Common myeloid progenitor, CD34-positive (primary cell): ENCODE measurements around the gene OR52B4.
"Not testable (repeated sequence)": the region's sequence is repeated elsewhere in the genome, so short reads cannot be mapped to it uniquely, and the experiment has no call there.

Experiments used
- CTCF ChIA-PET: fragments of 350-600 bp; sonication (Branson Sonifier 250); formaldehyde crosslinking; loops from one replicate; lab custom pipeline; 2021; ENCODE audit warnings: antibody characterized with exemption; lab: Charles Lee
- POLR2A ChIA-PET: fragments of 350-600 bp; sonication (Branson Sonifier 250); formaldehyde crosslinking; loops from one replicate; lab custom pipeline; 2021; ENCODE audit warnings: antibody characterized with exemption; lab: Charles Lee
- DNase-seq, 3 donors: peaks; one replicate each; pipeline versions ENCODE4 v3.0.0 to v3.0.0-alpha.2; 2013
- H3K27ac ChIP-seq, 2 experiments: 1 replicate in 1 of 2; 2 replicates in 1 of 2; pipeline ENCODE4 v1.7.0; 2013; ENCODE audit warnings: inconsistent platforms in 2 of 2, low read length in 2 of 2, mild to moderate bottlenecking in 2 of 2, low read depth in 1 of 2, moderate library complexity in 1 of 2; ENCODE audit not compliant: severe bottlenecking in 2 of 2, insufficient read depth in 1 of 2, poor library complexity in 1 of 2
- H3K27me3 ChIP-seq, 5 experiments: replicated peaks in 2 of 5; 1 replicate in 3 of 5; 2 replicates in 2 of 5; pipeline versions ENCODE4 v1.6.1 to v1.7.0; 2013; ENCODE audit warnings: low read length in 4 of 5, mild to moderate bottlenecking in 2 of 5, moderate library complexity in 2 of 5, inconsistent platforms in 1 of 5; ENCODE audit not compliant: insufficient read depth in 5 of 5, control insufficient read depth in 4 of 5
- H3K36me3 ChIP-seq, 4 experiments: 1 replicate in 2 of 4; 2 replicates in 2 of 4; pipeline versions ENCODE4 v1.6.1 to v1.7.0; 2013; ENCODE audit warnings: low read length in 3 of 4, control low read depth in 1 of 4, mild to moderate bottlenecking in 1 of 4; ENCODE audit not compliant: control insufficient read depth in 4 of 4, insufficient read depth in 4 of 4
- H3K4me1 ChIP-seq, 4 experiments: 1 replicate in 3 of 4; 2 replicates in 1 of 4; pipeline versions ENCODE4 v1.6.1 to v1.7.1; 2013; ENCODE audit warnings: low read length in 3 of 4, mild to moderate bottlenecking in 3 of 4, control low read depth in 1 of 4, inconsistent platforms in 1 of 4, moderate library complexity in 1 of 4; ENCODE audit not compliant: control insufficient read depth in 4 of 4, insufficient read depth in 4 of 4; ENCODE audit errors: control extremely low read depth in 1 of 4
- H3K4me3 ChIP-seq, 7 experiments: 1 replicate in 4 of 7; 2 replicates in 3 of 7; pipeline versions ENCODE4 v1.5.1 to v1.7.0; 2013; ENCODE audit warnings: mild to moderate bottlenecking in 7 of 7, low read length in 6 of 7, moderate library complexity in 6 of 7, inconsistent platforms in 2 of 7, low read depth in 2 of 7, control low read depth in 1 of 7; ENCODE audit not compliant: insufficient read depth in 4 of 7, control insufficient read depth in 1 of 7; ENCODE audit errors: extremely low read depth in 1 of 7
- H3K9me3 ChIP-seq, 5 experiments: 1 replicate in 4 of 5; 2 replicates in 1 of 5; pipeline versions ENCODE4 v1.6.1 to v1.7.1; 2013; ENCODE audit warnings: low read length in 4 of 5, mild to moderate bottlenecking in 2 of 5, inconsistent platforms in 1 of 5, low read depth in 1 of 5, moderate library complexity in 1 of 5; ENCODE audit not compliant: control insufficient read depth in 4 of 5, insufficient read depth in 2 of 5; ENCODE audit errors: control extremely low read depth in 1 of 5
- whole genome bisulfite sequencing: methylation state at CpG from one replicate; pipeline ENCODE4 v1.1.5; 2013; ENCODE audit not compliant: insufficient coverage; 5-methylcytosine and 5-hydroxymethylcytosine counted together

The OR52B4 gene

DNA sequence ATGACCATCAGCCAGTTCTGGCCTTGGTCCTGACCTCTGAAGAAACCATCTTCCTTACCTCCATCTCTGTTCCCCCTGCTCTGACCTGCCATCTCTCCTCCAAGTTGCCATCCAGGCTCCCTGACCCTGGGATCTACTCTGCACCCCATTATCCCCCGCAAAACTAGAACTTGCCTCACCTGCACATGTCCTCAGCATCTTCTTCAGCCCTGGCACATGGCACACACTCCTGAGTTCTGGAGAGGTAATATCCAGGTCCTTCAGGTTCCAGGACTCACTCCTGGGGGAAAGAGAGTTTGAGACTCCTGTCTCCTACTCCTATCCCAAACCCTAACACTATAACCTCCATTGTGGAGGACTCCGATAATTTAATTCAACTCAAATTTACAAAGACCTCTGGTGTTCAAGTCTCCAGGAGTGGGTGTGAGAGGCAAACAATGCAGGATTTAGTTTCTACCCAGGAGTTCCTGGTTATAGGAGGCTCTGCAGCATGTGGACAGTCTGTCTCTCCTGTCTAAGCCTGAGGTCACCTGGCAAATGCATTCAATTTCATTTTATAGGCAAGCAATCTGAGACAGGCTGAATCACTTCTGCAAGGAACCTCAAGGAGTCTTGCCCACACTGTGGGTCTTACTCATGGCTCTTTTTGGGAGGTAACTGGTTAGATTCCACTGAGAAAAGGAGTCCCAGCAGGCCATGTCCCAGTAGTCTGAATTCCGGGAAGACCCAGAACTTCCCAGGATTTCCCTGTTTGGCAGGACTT is 18.0 kb upstream of the OR52B4 start:
- no peaks in the 10 kb centered on the region for H3K27me3 ChIP-seq
- H3K36me3 ChIP-seq, result peaks cover 30 to 66% (median 54%) of the 10 kb centered on the region in 4 experiments
- no peaks in the 10 kb centered on the region for H3K4me1 ChIP-seq
- no peak overlapping the region for H3K4me3 ChIP-seq
- H3K27ac ChIP-seq, result no peak overlapping the region
- ChIA-PET POLR2A (no interaction called here), CTCF (no interaction called here)
- 100% methylated on average over 2 of the region's 3 CpGs for WGBS
- H3K9me3 ChIP-seq, result no peaks in the 10 kb centered on the region
- DNase-seq, result no peak

DNA sequence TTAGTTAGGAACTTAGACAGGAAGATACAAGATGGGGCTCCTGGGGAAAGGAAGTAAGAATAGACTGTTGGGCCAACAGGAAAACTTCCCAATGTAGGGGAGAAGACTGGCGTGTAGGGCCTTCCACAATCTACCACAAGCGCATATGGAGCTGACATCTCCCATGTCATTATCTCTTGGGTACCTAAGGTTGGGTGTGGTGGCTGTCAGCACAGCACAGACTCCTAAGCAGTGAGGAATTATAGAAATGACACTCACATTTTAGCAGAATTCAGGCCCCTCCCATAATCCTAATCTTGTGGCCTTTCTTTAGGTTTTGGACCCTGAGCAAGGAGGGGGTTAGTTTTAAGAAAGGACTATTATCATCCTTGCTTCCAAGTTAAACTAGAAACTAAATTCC is 13.7 kb upstream of the OR52B4 start:
- 100% methylated on average over 2 of the region's 2 CpGs for WGBS
- ChIA-PET POLR2A (no interaction called here), CTCF (no interaction called here)
- DNase-seq, result no peak
- Histone ChIP-seq H3K9me3 (no peaks in the 10 kb centered on the region), H3K27ac (no peak overlapping the region), H3K4me1 (no peaks in the 10 kb centered on the region), H3K4me3 (no peak overlapping the region), H3K27me3 (peaks cover 0 to 2% (median 0%) of the 10 kb centered on the region in 5 experiments), H3K36me3 (peaks cover 17 to 30% (median 24%) of the 10 kb centered on the region in 4 experiments)

- POLR2A ChIA-PET, result interaction anchor here (0.6 kb wide), 1 partner anchor 1970 kb away, joined by 4 read pairs; no protein-coding TSS in a partner anchor
- no peak overlapping the region for H3K4me3 ChIP-seq
- CTCF ChIA-PET, result no interaction called here
- H3K27me3 ChIP-seq, result peaks cover 0 to 2% (median 0%) of the 10 kb centered on the region in 5 experiments
- no peak overlapping the region for H3K27ac ChIP-seq
- H3K36me3 ChIP-seq, result no peaks in the 10 kb centered on the region
- H3K9me3 ChIP-seq, result no peaks in the 10 kb centered on the region
- no peaks in the 10 kb centered on the region for H3K4me1 ChIP-seq
- 97% methylated on average over 3 of the region's 5 CpGs for WGBS
- DNase-seq, result no peak
Measured at GRCh38 chr11:4375431-4376140, 7.4 kb upstream of the OR52B4 start.

DNA sequence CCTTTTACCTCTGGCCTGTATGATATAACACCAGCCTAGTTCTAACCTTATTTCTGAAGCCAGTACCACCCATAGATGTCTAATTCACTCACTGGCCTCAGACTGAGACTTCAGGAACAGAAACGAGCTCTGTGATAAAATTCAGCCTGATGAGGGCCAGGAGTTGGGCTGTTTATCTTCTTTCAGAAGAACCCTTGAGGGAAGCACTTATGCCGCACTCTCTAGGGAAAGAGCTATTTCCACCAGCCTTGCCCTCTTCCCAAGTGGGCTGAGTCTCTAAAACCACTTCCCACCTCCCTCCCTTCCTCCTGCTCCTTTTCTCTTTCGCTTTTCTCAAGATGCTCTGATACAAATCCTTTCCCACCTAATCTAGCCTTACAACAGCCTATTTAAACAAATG is 2.0 kb upstream of the OR52B4 start:
- no peak for DNase-seq
- no peaks in the 10 kb centered on the region for H3K36me3 ChIP-seq
- H3K4me1 ChIP-seq, result no peaks in the 10 kb centered on the region
- no peak overlapping the region for H3K27ac ChIP-seq
- H3K9me3 ChIP-seq, result no peaks in the 10 kb centered on the region
- H3K27me3 ChIP-seq, result peaks cover 0 to 3% (median 0%) of the 10 kb centered on the region in 5 experiments
- POLR2A ChIA-PET, result no interaction called here
- CTCF ChIA-PET, result no interaction called here
- WGBS, result 62% methylated on average over 2 of the region's 3 CpGs
- no peak overlapping the region for H3K4me3 ChIP-seq

DNA sequence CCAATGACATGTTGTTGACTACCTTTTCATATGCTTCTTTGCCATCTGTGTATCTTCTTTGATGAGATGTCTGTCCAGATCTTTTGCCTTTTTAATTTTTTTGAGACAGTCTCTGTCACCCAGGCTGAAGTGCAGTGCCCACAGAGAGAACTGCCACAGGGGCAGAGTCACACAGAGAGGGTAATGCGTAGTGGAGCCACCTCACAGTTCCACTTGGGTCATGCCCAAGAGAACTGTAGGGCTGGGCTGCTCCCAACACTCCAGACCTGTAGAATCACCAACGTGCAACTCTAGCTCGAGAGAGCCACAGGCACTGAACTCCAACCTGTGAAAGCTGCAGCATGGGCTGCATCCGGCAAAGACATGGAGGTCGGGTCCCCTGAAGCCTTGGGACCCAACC is 20.0 kb downstream of the OR52B4 start:
- H3K4me1 ChIP-seq, POLR2A ChIA-PET, H3K4me3 ChIP-seq, H3K36me3 ChIP-seq, CTCF ChIA-PET, H3K27me3 ChIP-seq, DNase-seq, H3K27ac ChIP-seq, H3K9me3 ChIP-seq: not testable (repeated sequence)
- WGBS, result no CpG with 5 or more reads among the region's 5 CpGs

- H3K9me3 ChIP-seq, H3K4me1 ChIP-seq, H3K27me3 ChIP-seq, H3K4me3 ChIP-seq, CTCF ChIA-PET, POLR2A ChIA-PET, H3K27ac ChIP-seq, H3K36me3 ChIP-seq, DNase-seq: not testable (repeated sequence)
- WGBS, result 100% methylated on average over 1 of the region's 2 CpGs
Measured at GRCh38 chr11:4345366-4345765, 22.8 kb downstream of the OR52B4 start.

DNA sequence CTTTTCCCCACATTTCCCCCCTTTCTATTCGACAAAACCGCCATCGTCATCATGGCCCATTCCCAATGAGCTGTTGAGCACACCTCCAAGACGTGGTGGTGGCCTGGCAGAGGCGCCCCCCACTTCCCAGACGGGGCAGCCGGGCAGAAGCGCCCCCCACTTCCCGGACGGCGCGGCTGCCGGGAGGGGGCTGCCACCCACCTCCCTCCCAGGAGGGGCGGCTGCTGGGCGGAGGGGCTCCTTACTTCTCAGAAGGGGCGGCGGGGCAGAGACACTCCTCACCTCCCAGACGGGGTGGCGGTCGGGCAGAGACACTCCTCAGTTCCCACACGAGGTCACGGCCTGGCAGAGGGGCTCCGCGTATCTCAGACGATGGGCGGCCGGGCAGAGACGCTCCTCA is 33.8 kb downstream of the OR52B4 start:
- POLR2A ChIA-PET, H3K9me3 ChIP-seq, H3K4me1 ChIP-seq, H3K4me3 ChIP-seq, H3K27ac ChIP-seq, DNase-seq, H3K27me3 ChIP-seq, CTCF ChIA-PET, H3K36me3 ChIP-seq: not testable (repeated sequence)
- WGBS, result no CpG with 5 or more reads among the region's 28 CpGs
